HG02852 (cell line): ENCODE data around the gene CUBN.
A peak's percentile ranks its signal among the peaks of the same experiment; 100 is the strongest.

Experiments used
- ATAC-seq: cut with Tn5 transposase; IDR thresholded peaks from one replicate; pipeline ENCODE4 v1.9.1; 2021; ENCODE audit warnings: mild to moderate bottlenecking, moderate library complexity; ENCODE audit not compliant: unreplicated experiment

Gene CUBN

GRCh38 chr10:17043586-17043985 is 86.0 kb downstream of the CUBN start:
- ATAC-seq, result no peak

DNA sequence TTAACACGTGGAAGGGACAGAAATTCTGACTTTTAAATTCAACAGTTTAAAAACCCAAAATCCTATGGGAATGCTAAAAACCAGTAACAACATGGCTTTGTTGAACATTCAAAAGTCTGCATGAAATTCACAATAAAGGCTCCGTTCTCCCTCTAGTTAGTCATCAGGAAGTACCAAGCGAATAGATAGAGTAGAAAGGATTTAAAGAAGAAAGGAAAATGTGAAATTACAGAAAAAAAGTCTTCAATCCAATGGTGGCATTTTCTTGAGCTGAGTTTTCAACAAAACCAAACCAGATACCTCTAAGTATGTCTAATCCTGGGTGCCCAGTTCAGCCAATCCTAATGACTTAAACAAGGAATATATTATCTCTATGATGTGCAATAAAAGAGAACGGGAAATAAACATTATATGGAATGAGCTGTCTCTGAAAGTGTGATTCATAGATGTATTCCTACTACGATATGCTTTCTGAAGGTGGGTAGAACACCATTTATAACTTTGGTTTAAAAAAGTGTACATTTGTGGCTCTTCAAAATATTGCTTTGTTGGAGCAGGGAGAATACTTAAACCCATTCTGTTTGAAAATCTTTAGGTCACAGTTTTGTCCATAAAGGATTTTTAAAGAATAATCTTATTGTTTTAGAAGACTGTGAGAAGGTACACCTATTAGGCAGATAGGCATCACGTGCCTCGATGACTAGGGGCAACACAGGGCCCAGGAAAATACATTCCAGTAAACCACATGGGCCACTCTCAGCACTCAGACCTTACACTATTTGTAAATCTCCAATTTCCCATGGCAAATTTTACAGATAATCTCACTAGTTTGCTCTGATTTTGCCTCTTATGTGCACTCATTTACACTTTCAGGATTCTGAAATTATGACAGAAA is 87.7 kb downstream of the CUBN start:
- no peak for ATAC-seq

DNA sequence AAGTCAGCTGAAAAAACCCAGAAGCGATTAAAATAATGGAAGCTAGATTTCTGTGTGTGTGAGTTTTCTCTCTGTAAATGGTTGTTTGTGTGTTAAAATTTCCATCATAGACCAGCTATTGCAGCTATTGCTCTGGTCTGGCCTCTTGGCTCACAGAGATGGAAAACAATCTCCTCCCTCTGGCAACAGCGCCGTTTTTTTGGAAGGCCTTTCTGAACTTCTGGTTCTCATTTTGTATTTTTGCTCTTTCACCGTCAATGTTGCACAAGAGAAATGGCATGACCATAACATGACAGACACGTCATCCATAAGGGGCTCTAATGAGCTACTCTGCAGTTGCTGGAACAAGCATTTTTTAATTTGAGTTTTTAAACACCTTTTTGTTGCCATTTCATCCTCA is 91.0 kb downstream of the CUBN start:
- ATAC-seq, result no peak

DNA sequence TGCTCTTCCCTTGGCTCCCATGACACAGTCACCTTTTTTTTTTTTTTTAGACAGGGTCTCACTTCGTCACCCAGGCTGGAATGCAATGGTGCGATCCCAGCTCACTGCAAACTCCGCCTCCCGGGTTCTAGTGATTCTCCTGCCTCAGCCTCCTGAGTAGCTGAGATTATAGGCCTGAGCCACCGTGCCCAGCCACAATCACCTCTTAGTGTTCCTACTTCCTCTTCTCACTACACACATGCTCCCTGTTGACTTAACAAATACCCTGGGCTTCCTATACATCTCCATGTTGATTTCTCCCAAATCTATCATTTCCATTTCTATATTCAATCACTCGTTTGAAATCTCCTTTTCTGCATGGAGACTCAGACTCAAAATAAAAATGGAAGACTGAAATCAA is 91.7 kb downstream of the CUBN start:
- ATAC-seq, result no peak

GRCh38 chr10:17035446-17035845 is 94.2 kb downstream of the CUBN start:
- no peak for ATAC-seq

- ATAC-seq, result no peak
Observed at GRCh38 chr10:17033529-17034260, 95.9 kb downstream of the CUBN start.

GRCh38 chr10:17031637-17032635 is 97.7 kb downstream of the CUBN start:
- no peak for ATAC-seq

DNA sequence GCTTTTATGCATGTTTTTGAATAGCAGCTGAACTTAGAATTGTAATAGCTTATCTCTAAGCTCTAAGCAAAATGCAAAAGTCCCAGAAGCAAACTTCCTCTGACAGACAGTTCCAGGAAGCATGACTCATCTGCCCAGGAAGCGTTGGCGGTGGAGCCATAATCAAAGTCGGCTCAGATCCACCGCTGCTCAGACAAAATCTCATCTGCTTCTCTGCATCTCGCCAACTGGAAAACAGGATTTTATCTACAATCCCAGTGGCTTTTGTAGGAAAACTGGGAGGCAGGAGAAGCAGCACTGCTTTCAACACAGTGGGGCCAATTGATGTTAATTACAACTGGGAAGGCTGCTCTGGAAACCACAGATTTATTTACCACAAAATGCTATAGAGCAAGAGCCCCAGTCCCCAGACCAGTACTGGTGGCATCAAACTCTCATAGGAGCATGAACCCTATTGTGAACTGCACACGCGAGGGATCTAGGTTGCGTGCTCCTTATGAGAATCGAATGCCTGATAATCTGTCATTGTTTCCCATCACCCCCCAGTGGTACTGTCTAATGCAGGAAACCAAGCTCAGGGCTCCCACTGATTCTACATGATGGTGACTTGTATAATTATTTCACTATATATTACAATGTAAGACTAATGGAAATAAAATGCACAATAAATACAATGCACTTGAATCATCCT is 99.9 kb downstream of the CUBN start:
- ATAC-seq, result no peak

- ATAC-seq, result no peak
Observed at GRCh38 chr10:17029239-17029580, 100.4 kb downstream of the CUBN start.

DNA sequence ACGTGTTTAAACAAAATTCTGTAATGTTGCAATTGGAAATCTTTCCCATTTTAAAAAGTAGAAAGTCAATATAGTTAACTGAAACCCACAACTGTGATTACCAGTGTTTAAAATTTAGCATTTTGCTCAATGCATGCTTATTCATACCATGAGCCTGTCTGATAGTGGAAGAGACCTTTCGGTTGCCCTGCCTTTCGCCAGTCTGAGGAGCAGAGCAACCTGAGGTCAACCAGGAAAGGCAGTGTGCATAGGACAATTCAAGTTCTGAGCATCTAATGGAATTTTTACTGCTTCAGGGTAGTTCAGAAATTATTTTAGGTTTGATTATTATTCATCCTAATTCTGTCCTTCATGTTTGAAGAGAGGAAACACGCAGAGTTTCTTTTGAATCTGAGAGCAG is 100.8 kb downstream of the CUBN start:
- no peak for ATAC-seq

- peak; percentile 57 for ATAC-seq
Observed at GRCh38 chr10:17026686-17027485, 102.7 kb downstream of the CUBN start.

DNA sequence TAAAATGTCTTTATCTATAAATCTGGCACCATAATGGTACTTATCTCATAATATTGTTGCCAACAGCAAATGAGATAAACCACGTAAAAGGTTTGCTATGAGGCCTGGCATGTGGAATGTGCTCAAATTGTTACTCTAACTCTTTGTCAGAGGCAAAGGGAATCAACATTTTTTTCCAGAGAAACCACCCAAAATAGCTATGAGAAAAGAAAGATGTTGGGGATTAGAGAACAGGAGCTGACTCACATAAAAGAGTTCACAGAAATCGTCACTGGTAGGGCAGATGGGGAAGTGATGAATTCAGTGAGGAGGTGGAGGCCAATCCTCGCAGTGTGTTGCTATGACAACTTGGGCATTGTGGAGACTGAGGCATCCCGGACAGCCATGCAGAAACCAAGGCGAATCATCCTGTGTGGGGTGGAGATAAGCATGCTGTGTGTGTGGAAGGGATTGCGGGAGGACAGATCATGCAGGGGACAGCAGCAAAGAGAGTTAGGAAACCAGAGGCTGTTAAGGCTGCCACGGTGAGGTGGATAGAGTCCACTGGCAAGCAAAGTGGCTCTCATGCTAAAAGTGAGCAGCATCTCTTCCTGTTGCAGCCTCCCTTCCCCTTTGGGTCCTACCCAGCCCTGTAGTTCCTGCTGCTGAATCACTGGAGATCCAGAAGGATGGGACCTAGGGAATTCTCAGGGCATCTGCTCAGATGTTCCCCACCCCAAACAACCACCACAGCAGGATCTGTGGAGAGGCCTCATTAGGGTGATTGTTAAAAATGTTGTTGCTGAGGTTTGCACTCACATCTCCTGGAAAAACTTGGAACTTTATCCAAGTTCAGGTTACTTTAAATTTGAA is 103.9 kb downstream of the CUBN start:
- ATAC-seq, result no peak

GRCh38 chr10:17024461-17024860 is 105.2 kb downstream of the CUBN start:
- no peak for ATAC-seq

- peak; percentile 95 for ATAC-seq
Observed at GRCh38 chr10:17023386-17024298, 106.0 kb downstream of the CUBN start.

DNA sequence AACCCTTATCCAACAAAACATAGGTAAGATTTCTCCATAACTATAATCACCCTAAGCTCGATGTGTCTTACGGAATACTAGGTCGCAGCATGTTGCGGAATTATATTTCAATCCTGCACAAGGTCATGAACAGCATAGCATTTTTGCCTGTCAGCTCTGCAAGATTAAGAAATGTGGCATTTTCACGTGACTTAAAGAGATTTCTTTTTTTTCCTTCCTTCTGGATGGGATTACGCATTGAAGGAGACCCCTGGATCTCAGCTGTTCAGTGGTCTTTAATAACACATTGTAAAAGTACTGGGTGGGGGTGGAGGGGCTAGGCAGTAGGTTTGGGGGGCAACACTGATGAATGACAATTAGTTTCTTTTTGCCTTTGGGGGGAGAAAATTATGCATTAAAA is 106.7 kb downstream of the CUBN start:
- ATAC-seq, result no peak

GRCh38 chr10:17022466-17022825 is 107.2 kb downstream of the CUBN start:
- no peak for ATAC-seq

- ATAC-seq, result no peak
Observed at GRCh38 chr10:17021656-17022465, 107.8 kb downstream of the CUBN start.
